ENCODE measurements around the gene ZZZ3. TPM values are rescaled to one million over a fixed set of nuclear protein-coding genes. Genes with fewer than 3 reads are reported as not detected.

Gene ZZZ3
- total and polyA plus RNA-seq, 2 donors (not counting 1 experiment from before 2014, with no cell fraction given) = 14.4 to 65.7 TPM

- H3K4me3 Mint-ChIP-seq = no peak overlapping the region
- CTCF ChIA-PET = interaction anchor here (0.6 kb wide), 1 partner anchor 385 kb away, joined by 4 read pairs; no protein-coding TSS in a partner anchor
- no peaks in the 10 kb centered on the region for H3K27me3 Mint-ChIP-seq
- Histone ChIP-seq H3K4me1 (ENCODE audit: control insufficient read depth in 2 of 2, insufficient read depth in 2 of 2, low read length in 2 of 2) (no peaks in the 10 kb centered on the region), H3K79me2 (ENCODE audit: control insufficient read depth, insufficient read depth, low read length) (peaks cover 99% of the 10 kb centered on the region), H3K36me3 (replicated peaks in 1 of 2; ENCODE audit: control extremely low read depth in 1 of 2, control insufficient read depth in 1 of 2, extremely low read depth in 1 of 2, insufficient read depth in 2 of 2, low read length in 1 of 2) (no peaks in the 10 kb centered on the region), H3K4me3 (ENCODE audit: control extremely low read depth in 1 of 5, extremely low read depth in 1 of 5, insufficient read depth in 1 of 5, low read depth in 2 of 5, low read length in 4 of 5) (no peak overlapping the region), H3K9ac (ENCODE audit: low read length) (no peak overlapping the region), H2AFZ (ENCODE audit: insufficient read depth, low read depth, low read length, poor library complexity, severe bottlenecking) (no peak overlapping the region), H3K4me2 (replicated peaks; ENCODE audit: low read depth, low read length, poor library complexity, severe bottlenecking) (no peak overlapping the region), H3K27ac (ENCODE audit: low read length in 2 of 2) (no peak overlapping the region), H4K20me1 (ENCODE audit: control insufficient read depth, insufficient read depth, low read length, poor library complexity, severe bottlenecking) (peaks cover 84% of the 10 kb centered on the region), H3K9me3 (ENCODE audit: control extremely low read depth in 1 of 3, control insufficient read depth in 2 of 3, insufficient read depth in 1 of 3, low read length in 2 of 3) (peaks cover 0 to 6% (median 0%) of the 10 kb centered on the region in 3 donors), H3K27me3 (replicated peaks in 1 of 4; ENCODE audit: control extremely low read depth in 1 of 4, control insufficient read depth in 3 of 4, insufficient read depth in 4 of 4, low read length in 3 of 4) (no peaks in the 10 kb centered on the region)
- POLR2A ChIA-PET = no interaction called here
- intact Hi-C loops (cut with micrococcal nuclease) = no loop called here
- TF ChIP-seq, protein P1, sequence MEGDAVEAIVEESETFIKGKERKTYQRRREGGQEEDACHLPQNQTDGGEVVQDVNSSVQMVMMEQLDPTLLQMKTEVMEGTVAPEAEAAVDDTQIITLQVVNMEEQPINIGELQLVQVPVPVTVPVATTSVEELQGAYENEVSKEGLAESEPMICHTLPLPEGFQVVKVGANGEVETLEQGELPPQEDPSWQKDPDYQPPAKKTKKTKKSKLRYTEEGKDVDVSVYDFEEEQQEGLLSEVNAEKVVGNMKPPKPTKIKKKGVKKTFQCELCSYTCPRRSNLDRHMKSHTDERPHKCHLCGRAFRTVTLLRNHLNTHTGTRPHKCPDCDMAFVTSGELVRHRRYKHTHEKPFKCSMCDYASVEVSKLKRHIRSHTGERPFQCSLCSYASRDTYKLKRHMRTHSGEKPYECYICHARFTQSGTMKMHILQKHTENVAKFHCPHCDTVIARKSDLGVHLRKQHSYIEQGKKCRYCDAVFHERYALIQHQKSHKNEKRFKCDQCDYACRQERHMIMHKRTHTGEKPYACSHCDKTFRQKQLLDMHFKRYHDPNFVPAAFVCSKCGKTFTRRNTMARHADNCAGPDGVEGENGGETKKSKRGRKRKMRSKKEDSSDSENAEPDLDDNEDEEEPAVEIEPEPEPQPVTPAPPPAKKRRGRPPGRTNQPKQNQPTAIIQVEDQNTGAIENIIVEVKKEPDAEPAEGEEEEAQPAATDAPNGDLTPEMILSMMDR (IDR thresholded peaks at IDR 0.05) = no peak
- no peak for TF ChIP-seq EZH2 (IDR thresholded peaks at IDR 0.05; ENCODE audit: borderline replicate concordance, insufficient read depth, low read depth, low read length, poor library complexity, severe bottlenecking)
- no peak overlapping the region for H3K27ac Mint-ChIP-seq
- no peaks in the 10 kb centered on the region for H3K9me3 Mint-ChIP-seq (ENCODE audit: insufficient read depth)
- no CpG with 5 or more reads among the region's 3 CpGs for WGBS (ENCODE audit: insufficient coverage)
- no peak for ATAC-seq (ENCODE audit: low read depth)
- DNase-seq = no peak
- peaks cover 34% of the 10 kb centered on the region for H3K4me1 Mint-ChIP-seq
These were observed 17.4 kb downstream of the ZZZ3 start for GRCh38 chr1:77664939-77665516.

GRCh38 chr1:77661696-77662095 lies 20.8 kb downstream of the ZZZ3 start:
- TF ChIP-seq, protein P1 (IDR thresholded peaks at IDR 0.05) = no peak
- no peak for TF ChIP-seq EZH2 (IDR thresholded peaks at IDR 0.05; ENCODE audit: borderline replicate concordance, insufficient read depth, low read depth, low read length, poor library complexity, severe bottlenecking)
- CTCF ChIA-PET = no interaction called here
- peaks cover 77% of the 10 kb centered on the region for H4K20me1 ChIP-seq (ENCODE audit: control insufficient read depth, insufficient read depth, low read length, poor library complexity, severe bottlenecking)

More at GRCh38 chr1:77661696-77662095, 20.8 kb downstream of the ZZZ3 start:
- Histone ChIP-seq H3K36me3 (replicated peaks in 1 of 2; ENCODE audit: control extremely low read depth in 1 of 2, control insufficient read depth in 1 of 2, extremely low read depth in 1 of 2, insufficient read depth in 2 of 2, low read length in 1 of 2) (no peaks in the 10 kb centered on the region), H3K27me3 (replicated peaks in 1 of 4; ENCODE audit: control extremely low read depth in 1 of 4, control insufficient read depth in 3 of 4, insufficient read depth in 4 of 4, low read length in 3 of 4) (no peaks in the 10 kb centered on the region), H3K9ac (ENCODE audit: low read length) (no peak overlapping the region), H3K27ac (ENCODE audit: low read length in 2 of 2) (no peak overlapping the region), H2AFZ (ENCODE audit: insufficient read depth, low read depth, low read length, poor library complexity, severe bottlenecking) (no peak overlapping the region), H3K4me3 (ENCODE audit: control extremely low read depth in 1 of 5, extremely low read depth in 1 of 5, insufficient read depth in 1 of 5, low read depth in 2 of 5, low read length in 4 of 5) (no peak overlapping the region), H3K4me1 (ENCODE audit: control insufficient read depth in 2 of 2, insufficient read depth in 2 of 2, low read length in 2 of 2) (no peaks in the 10 kb centered on the region), H3K9me3 (ENCODE audit: control extremely low read depth in 1 of 3, control insufficient read depth in 2 of 3, insufficient read depth in 1 of 3, low read length in 2 of 3) (peaks cover 0 to 6% (median 0%) of the 10 kb centered on the region in 3 donors), H3K79me2 (ENCODE audit: control insufficient read depth, insufficient read depth, low read length) (peaks cover 94% of the 10 kb centered on the region), H3K4me2 (replicated peaks; ENCODE audit: low read depth, low read length, poor library complexity, severe bottlenecking) (no peak overlapping the region)
- POLR2A ChIA-PET = no interaction called here
- Mint-ChIP-seq H3K27ac (no peak overlapping the region), H3K9me3 (ENCODE audit: insufficient read depth) (no peaks in the 10 kb centered on the region), H3K4me3 (no peak overlapping the region), H3K4me1 (peaks cover 23% of the 10 kb centered on the region), H3K27me3 (no peaks in the 10 kb centered on the region)
- intact Hi-C loops (cut with micrococcal nuclease) = no loop called here
- ATAC-seq (ENCODE audit: low read depth) = no peak
- 100% methylated on average over 3 of the region's 4 CpGs for WGBS (ENCODE audit: insufficient coverage)
- DNase-seq = no peak

Measured in B cell (primary cell).